ENCODE data around the gene ZDHHC11. TPM values are rescaled to one million over a fixed set of nuclear protein-coding genes. Genes with fewer than 3 reads are reported as not detected.
"Not testable (repeated sequence)": the region's sequence is repeated elsewhere in the genome, so short reads cannot be mapped to it uniquely, and the experiment has no call there.

The ZDHHC11 gene
- polyA plus RNA-seq, 1 donor (not counting 4 experiments of a cell fraction or from before 2014, with no cell fraction given) = 0.33 TPM

DNA sequence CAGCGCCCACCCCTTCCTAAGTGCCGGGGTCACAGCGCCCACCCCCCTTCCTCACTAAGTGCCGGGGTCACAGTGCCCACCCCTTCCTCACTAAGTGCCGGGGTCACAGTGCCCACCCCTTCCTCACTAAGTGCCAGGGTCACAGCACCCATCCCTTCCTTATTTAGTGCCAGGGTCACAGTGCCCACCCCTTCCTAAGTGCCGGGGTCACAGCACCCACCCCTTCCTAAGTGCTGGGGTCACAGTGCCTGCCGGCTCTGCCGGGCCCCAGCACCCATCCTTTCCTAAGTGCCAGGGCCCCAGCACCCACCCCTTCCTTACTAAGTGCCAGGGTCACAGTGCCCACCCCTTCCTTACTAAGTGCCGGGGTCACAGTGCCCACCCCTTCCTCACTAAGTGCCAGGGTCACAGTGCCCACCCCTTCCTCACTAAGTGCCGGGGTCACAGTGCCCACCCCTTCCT lies 9.8 kb downstream of the ZDHHC11 start:
- H3K4me2 ChIP-seq (ENCODE audit: control insufficient read depth, extremely low read depth, insufficient read depth, low read depth, low read length); H2AFZ ChIP-seq (ENCODE audit: control insufficient read depth, low read length); H3K9me3 ChIP-seq (ENCODE audit: control insufficient read depth, low read depth, low read length); H3K27ac ChIP-seq (ENCODE audit: control insufficient read depth, insufficient read depth, low read length); H3K27me3 ChIP-seq (ENCODE audit: control insufficient read depth, extremely low read depth, insufficient read depth, low read length); dilution Hi-C loops (cut with MboI; ENCODE audit: extremely low pct_ligation_motif_present, low sequenced_read_pairs); H3K36me3 ChIP-seq (ENCODE audit: control insufficient read depth in 2 of 2, extremely low read depth in 1 of 2, insufficient read depth in 2 of 2, low read length in 2 of 2); FAIRE-seq; H3K9ac ChIP-seq (ENCODE audit: control insufficient read depth, extremely low read depth, insufficient read depth, low read length); H3K9me1 ChIP-seq (ENCODE audit: control insufficient read depth, extremely low read depth, insufficient read depth, low read length); H3K4me1 ChIP-seq (ENCODE audit: control insufficient read depth, extremely low read depth, insufficient read depth, low read length); H3K4me3 ChIP-seq (ENCODE audit: control insufficient read depth in 2 of 3, extremely low read depth in 1 of 3, insufficient read depth in 2 of 3, low read depth in 1 of 3, low read length in 3 of 3); H3K79me2 ChIP-seq (ENCODE audit: control insufficient read depth, insufficient read depth, low read length); H4K20me1 ChIP-seq (ENCODE audit: control insufficient read depth, extremely low read depth, insufficient read depth, low read length); DNase-seq (ENCODE audit: low read depth, low spot score): not testable (repeated sequence)

DNA sequence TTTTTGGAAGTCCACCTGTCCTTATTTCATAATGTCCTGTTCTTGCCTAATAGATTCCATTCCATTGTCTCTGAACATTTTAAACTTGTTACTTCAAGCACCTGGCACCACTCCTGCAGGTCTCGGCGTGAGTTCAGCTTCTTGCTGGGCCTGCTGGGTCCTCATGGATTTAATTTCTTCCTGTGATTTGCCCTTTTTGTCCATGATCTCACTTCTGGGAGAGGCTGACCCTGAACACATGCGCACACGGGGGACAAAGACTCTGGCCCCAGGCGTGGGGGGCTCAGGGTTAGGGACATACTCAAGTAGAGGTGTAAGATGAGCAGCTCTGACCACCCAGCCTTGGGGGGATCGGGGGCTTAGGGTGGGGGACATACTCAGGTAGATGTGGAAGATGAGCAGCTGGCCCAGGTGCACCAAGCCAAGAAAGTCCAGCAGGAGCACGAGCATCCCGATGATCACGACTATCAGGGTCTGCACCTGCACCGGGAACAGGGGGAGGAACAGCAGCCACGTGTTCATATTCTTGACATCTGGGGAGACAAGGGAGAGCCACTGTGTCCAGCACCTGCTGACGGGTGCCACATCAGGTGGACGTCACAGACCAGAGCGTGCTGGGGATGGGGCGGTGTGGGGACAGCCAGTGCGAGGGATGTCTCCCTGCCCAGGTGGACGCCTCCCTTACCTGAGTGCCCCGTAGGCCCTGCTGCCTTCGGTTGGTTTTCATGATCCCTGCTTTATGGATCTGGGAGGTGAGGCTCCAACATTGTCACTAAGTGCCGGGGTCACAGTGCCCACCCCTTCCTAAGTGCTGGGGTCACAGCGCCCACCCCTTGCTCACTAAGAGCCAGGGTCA lies 10.4 kb downstream of the ZDHHC11 start:
- FAIRE-seq; H3K4me1 ChIP-seq (ENCODE audit: control insufficient read depth, extremely low read depth, insufficient read depth, low read length); DNase-seq (ENCODE audit: low read depth, low spot score); dilution Hi-C loops (cut with MboI; ENCODE audit: extremely low pct_ligation_motif_present, low sequenced_read_pairs); H3K79me2 ChIP-seq (ENCODE audit: control insufficient read depth, insufficient read depth, low read length); H3K9ac ChIP-seq (ENCODE audit: control insufficient read depth, extremely low read depth, insufficient read depth, low read length); H3K9me1 ChIP-seq (ENCODE audit: control insufficient read depth, extremely low read depth, insufficient read depth, low read length); H3K27ac ChIP-seq (ENCODE audit: control insufficient read depth, insufficient read depth, low read length); H4K20me1 ChIP-seq (ENCODE audit: control insufficient read depth, extremely low read depth, insufficient read depth, low read length); H3K4me3 ChIP-seq (ENCODE audit: control insufficient read depth in 2 of 3, extremely low read depth in 1 of 3, insufficient read depth in 2 of 3, low read depth in 1 of 3, low read length in 3 of 3); H3K36me3 ChIP-seq (ENCODE audit: control insufficient read depth in 2 of 2, extremely low read depth in 1 of 2, insufficient read depth in 2 of 2, low read length in 2 of 2); H3K4me2 ChIP-seq (ENCODE audit: control insufficient read depth, extremely low read depth, insufficient read depth, low read depth, low read length); H2AFZ ChIP-seq (ENCODE audit: control insufficient read depth, low read length); H3K27me3 ChIP-seq (ENCODE audit: control insufficient read depth, extremely low read depth, insufficient read depth, low read length); H3K9me3 ChIP-seq (ENCODE audit: control insufficient read depth, low read depth, low read length): not testable (repeated sequence)

- H3K27me3 ChIP-seq (ENCODE audit: control insufficient read depth, extremely low read depth, insufficient read depth, low read length); DNase-seq (ENCODE audit: low read depth, low spot score); H3K27ac ChIP-seq (ENCODE audit: control insufficient read depth, insufficient read depth, low read length); FAIRE-seq; H3K9ac ChIP-seq (ENCODE audit: control insufficient read depth, extremely low read depth, insufficient read depth, low read length); H3K9me3 ChIP-seq (ENCODE audit: control insufficient read depth, low read depth, low read length); H3K36me3 ChIP-seq (ENCODE audit: control insufficient read depth in 2 of 2, extremely low read depth in 1 of 2, insufficient read depth in 2 of 2, low read length in 2 of 2); H2AFZ ChIP-seq (ENCODE audit: control insufficient read depth, low read length); H3K4me3 ChIP-seq (ENCODE audit: control insufficient read depth in 2 of 3, extremely low read depth in 1 of 3, insufficient read depth in 2 of 3, low read depth in 1 of 3, low read length in 3 of 3); H3K9me1 ChIP-seq (ENCODE audit: control insufficient read depth, extremely low read depth, insufficient read depth, low read length); dilution Hi-C loops (cut with MboI; ENCODE audit: extremely low pct_ligation_motif_present, low sequenced_read_pairs); H3K4me2 ChIP-seq (ENCODE audit: control insufficient read depth, extremely low read depth, insufficient read depth, low read depth, low read length); H3K4me1 ChIP-seq (ENCODE audit: control insufficient read depth, extremely low read depth, insufficient read depth, low read length); H3K79me2 ChIP-seq (ENCODE audit: control insufficient read depth, insufficient read depth, low read length); H4K20me1 ChIP-seq (ENCODE audit: control insufficient read depth, extremely low read depth, insufficient read depth, low read length): not testable (repeated sequence)
Observed at GRCh38 chr5:838431-838851, 12.3 kb downstream of the ZDHHC11 start.

- H3K9ac ChIP-seq (ENCODE audit: control insufficient read depth, extremely low read depth, insufficient read depth, low read length); DNase-seq (ENCODE audit: low read depth, low spot score); H3K27ac ChIP-seq (ENCODE audit: control insufficient read depth, insufficient read depth, low read length); H3K4me3 ChIP-seq (ENCODE audit: control insufficient read depth in 2 of 3, extremely low read depth in 1 of 3, insufficient read depth in 2 of 3, low read depth in 1 of 3, low read length in 3 of 3); FAIRE-seq; H3K27me3 ChIP-seq (ENCODE audit: control insufficient read depth, extremely low read depth, insufficient read depth, low read length); H4K20me1 ChIP-seq (ENCODE audit: control insufficient read depth, extremely low read depth, insufficient read depth, low read length); H3K79me2 ChIP-seq (ENCODE audit: control insufficient read depth, insufficient read depth, low read length); H3K9me3 ChIP-seq (ENCODE audit: control insufficient read depth, low read depth, low read length); H3K4me2 ChIP-seq (ENCODE audit: control insufficient read depth, extremely low read depth, insufficient read depth, low read depth, low read length); H3K36me3 ChIP-seq (ENCODE audit: control insufficient read depth in 2 of 2, extremely low read depth in 1 of 2, insufficient read depth in 2 of 2, low read length in 2 of 2); H3K9me1 ChIP-seq (ENCODE audit: control insufficient read depth, extremely low read depth, insufficient read depth, low read length); H2AFZ ChIP-seq (ENCODE audit: control insufficient read depth, low read length); H3K4me1 ChIP-seq (ENCODE audit: control insufficient read depth, extremely low read depth, insufficient read depth, low read length); dilution Hi-C loops (cut with MboI; ENCODE audit: extremely low pct_ligation_motif_present, low sequenced_read_pairs): not testable (repeated sequence)
Observed at GRCh38 chr5:837621-838121, 13.1 kb downstream of the ZDHHC11 start.

Data from keratinocyte (primary cell).